Activated naive CD4-positive, alpha-beta T cell treated with anti-CD3 and anti-CD28 coated beads, Interleukin-2, amount 50 U/mL, for 72 hours (primary cell): ENCODE measurements around the gene SEC63. TPM values are rescaled to one million over a fixed set of nuclear protein-coding genes. Genes with fewer than 3 reads are reported as not detected.
A peak's percentile ranks its signal among the peaks of the same experiment; 100 is the strongest.

Experiments
- ATAC-seq, 2 donors: fragments of 150-1000 bp; cut with Tn5 transposase; 2 replicates each; pipeline ENCODE4 v1.10.0; 2021; ENCODE audit warnings: mild to moderate bottlenecking in 2 of 2, moderate library complexity in 2 of 2
- DNase-seq, 2 donors: peaks; one replicate each; pipeline ENCODE4 v3.0.0; 2021 to 2022; ENCODE audit warnings: low spot score in 2 of 2
- H3K27ac Mint-ChIP-seq, 2 donors: one replicate each; pipeline ENCODE4 v1.8.0; 2022; ENCODE audit warnings: mild to moderate bottlenecking in 2 of 2, mixed read lengths in 2 of 2
- H3K36me3 Mint-ChIP-seq, 2 donors: one replicate each; pipeline ENCODE4 v1.8.0; 2022; ENCODE audit warnings: mixed read lengths in 2 of 2
- H3K9me3 Mint-ChIP-seq, 2 donors: one replicate each; pipeline ENCODE4 v1.8.0; 2022; ENCODE audit warnings: mixed read lengths in 2 of 2
- total RNA-seq, 2 donors: library from RNA; stranded (reverse); gene quantifications; one replicate each; pipeline ENCODE4 v1.2.3, GENCODE V29; 2022

The SEC63 gene
- total RNA-seq, 2 donors from 2014 or later, result 97.4 to 105 TPM

- Mint-ChIP-seq H3K36me3 (peaks cover 0 to 13% of the 10 kb centered on the region in 2 donors), H3K9me3 (no peaks in the 10 kb centered on the region), H3K27ac (peak overlapping the region; percentile 99 to 100)
- no peak for DNase-seq
- no peak for ATAC-seq
Observed at GRCh38 chr6:107821591-107821990, 136.4 kb downstream of the SEC63 start.

GRCh38 chr6:107820338-107821261 is 137.4 kb downstream of the SEC63 start:
- Mint-ChIP-seq H3K9me3 (no peaks in the 10 kb centered on the region), H3K27ac (peak overlapping the region; percentile 99 to 100), H3K36me3 (peaks cover 0 to 13% of the 10 kb centered on the region in 2 donors)
- peak in 1 of 2 donors; percentile 7 for ATAC-seq
- DNase-seq, result peak in 1 of 2 donors; percentile 39

- Mint-ChIP-seq H3K36me3 (peaks cover 0 to 13% of the 10 kb centered on the region in 2 donors), H3K27ac (peak overlapping the region; percentile 75 to 100), H3K9me3 (no peaks in the 10 kb centered on the region)
- ATAC-seq, result peak in 1 of 2 donors; percentile 21
- DNase-seq, result peak in 1 of 2 donors; percentile 39
Observed at GRCh38 chr6:107819964-107820337, 138.1 kb downstream of the SEC63 start.

- ATAC-seq, result peak in 1 of 2 donors; percentile 28
- peak overlapping the region in 1 of 2 donors; percentile 100 for H3K27ac Mint-ChIP-seq
- peaks cover 0 to 13% of the 10 kb centered on the region in 2 donors for H3K36me3 Mint-ChIP-seq
- no peaks in the 10 kb centered on the region for H3K9me3 Mint-ChIP-seq
- no peak for DNase-seq
Observed at GRCh38 chr6:107819217-107819616, 138.8 kb downstream of the SEC63 start.

- DNase-seq (no peak), ATAC-seq (no peak)
- H3K9me3 Mint-ChIP-seq, result no peaks in the 10 kb centered on the region
- H3K36me3 Mint-ChIP-seq, result peaks cover 0 to 13% of the 10 kb centered on the region in 2 donors
- H3K27ac Mint-ChIP-seq, result peak overlapping the region; percentile 96 to 100
Observed at GRCh38 chr6:107818272-107818671, 139.7 kb downstream of the SEC63 start.

- ATAC-seq (peak in 1 of 2 donors; percentile 31), DNase-seq (no peak)
- H3K36me3 Mint-ChIP-seq, result peaks cover 0 to 8% of the 10 kb centered on the region in 2 donors
- H3K27ac Mint-ChIP-seq, result peak overlapping the region; percentile 96 to 100
- no peaks in the 10 kb centered on the region for H3K9me3 Mint-ChIP-seq
Observed at GRCh38 chr6:107817784-107818183, 140.2 kb downstream of the SEC63 start.

Other genes with a start within 250 kb of the SEC63 start
- 10 to 100 TPM in 1 of 2 donors, 1 to 10 TPM in 1; 5.2 to 11.7 TPM for gene SCML4, start 133.9 kb downstream of the SEC63 start, total RNA-seq
- 10 to 100 TPM in 1 of 2 donors, 1 to 10 TPM in 1; 5.4 to 22.2 TPM for gene OSTM1, start 116.5 kb upstream of the SEC63 start, total RNA-seq
- gene NR2E1, start 207.8 kb upstream of the SEC63 start, total RNA-seq, result not detected